Activated effector memory CD4-positive, alpha-beta T cell treated with anti-CD3 and anti-CD28 coated beads, Interleukin-2, amount 50 U/mL, for 16 hours (primary cell): ENCODE results near the gene BAZ2A.
"Not testable (repeated sequence)": the region's sequence is repeated elsewhere in the genome, so short reads cannot be mapped to it uniquely, and the experiment has no call there.

Experiments used
- DNase-seq: peaks from one replicate; pipeline ENCODE4 v3.0.0-alpha.2; 2020

The BAZ2A gene

GRCh38 chr12:56630180-56630632 lies at the start of gene BAZ2A:
BAZ2A (minus strand) TSS chr12:56630326; CDS start chr12:56617530, 12,796 bp downstream.
- DNase-seq = peak; percentile 95

GRCh38 chr12:56678852-56679251 lies 48.7 kb upstream of the BAZ2A start:
- no peak for DNase-seq

- no peak for DNase-seq
Observed at GRCh38 chr12:56677680-56678079, 47.6 kb upstream of the BAZ2A start.

DNA sequence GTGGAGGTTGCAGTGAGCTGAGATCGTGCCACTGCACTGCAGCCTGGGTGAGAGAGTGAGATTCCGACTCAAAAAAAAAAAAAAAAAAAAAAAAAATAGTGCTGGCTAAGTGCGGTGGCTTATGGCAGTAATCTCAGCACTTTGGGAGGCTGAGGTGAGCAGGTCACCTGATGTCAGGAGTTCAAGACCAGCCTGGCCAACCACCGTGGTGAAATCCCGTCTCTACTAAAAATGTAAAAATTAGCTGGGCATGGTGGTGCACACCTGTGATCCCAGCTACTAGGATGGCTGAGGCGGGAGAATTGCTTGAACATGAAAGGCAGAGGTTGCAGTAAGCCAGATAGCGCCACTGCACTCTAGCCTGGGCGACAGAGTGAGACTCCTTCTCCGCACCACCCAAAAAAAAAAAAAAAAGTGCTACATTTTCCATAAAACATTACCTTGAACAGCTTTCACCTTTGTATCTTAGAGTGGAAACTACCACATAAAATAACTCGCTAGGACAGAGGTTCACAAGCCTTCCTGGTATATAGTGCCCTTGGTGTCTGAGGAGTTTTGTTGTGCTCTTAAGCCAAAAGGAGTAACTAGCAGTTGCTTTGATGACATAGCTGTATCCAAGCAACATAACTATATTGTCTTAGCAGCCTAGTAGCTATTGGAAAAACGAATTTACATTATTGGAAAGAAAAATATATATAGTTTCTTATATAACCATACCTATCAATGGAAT lies 46.9 kb upstream of the BAZ2A start:
- peak; percentile 37 for DNase-seq

DNA sequence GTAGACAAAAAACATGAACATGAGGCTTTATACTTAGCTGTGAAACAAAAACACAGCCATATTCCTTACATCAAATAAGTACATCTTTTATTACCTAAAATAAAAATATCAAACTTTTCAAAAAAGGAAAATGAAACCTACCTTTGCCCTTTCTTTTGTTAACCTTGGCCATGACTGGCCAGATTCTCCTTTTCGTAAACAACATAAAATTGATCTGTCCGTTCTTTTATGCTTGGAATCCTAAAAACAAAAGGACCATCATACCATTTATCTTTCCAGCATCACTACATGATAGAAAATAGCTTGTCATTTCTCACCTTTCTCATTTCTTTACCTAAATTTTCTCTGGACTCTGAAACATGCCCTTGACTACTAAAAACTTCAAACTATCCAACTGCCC lies 41.5 kb upstream of the BAZ2A start:
- no peak for DNase-seq

- peak; percentile 4 for DNase-seq
Observed at GRCh38 chr12:56670836-56671235, 40.7 kb upstream of the BAZ2A start.

- DNase-seq = no peak
Observed at GRCh38 chr12:56668197-56668457, 38.0 kb upstream of the BAZ2A start.

DNA sequence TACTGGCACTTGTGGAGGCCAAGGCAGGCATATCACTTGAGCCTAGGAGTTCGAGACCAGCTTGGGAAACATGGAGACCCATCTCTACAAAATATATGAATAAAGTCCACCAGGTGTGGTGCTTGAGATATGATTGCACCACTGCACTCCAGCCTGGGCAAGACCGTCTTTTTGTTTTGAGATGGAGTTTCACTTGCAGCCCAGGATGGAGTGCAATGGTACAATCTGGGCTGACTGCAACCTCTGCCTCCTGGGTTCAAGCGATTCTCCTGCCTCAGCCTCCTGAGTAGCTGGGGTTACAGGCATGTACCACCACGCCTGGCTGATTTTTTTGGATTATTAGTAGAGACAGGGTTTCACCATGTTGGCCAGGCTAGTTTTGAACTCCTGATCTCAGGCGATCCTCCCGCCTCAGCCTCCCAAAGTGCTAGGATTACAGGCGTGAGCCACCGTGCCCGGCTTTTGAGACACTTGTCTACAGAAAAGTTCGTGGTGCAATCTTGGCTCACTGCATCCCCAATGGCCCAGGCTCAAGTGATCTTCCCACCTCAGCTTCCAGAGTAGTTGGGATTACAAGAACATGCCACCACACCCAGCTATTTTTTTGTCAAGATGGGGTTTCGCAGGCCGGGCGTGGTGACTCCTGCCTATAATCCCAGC lies 32.0 kb upstream of the BAZ2A start:
- no peak for DNase-seq

GRCh38 chr12:56661560-56661959 lies 31.4 kb upstream of the BAZ2A start:
- DNase-seq = no peak

DNA sequence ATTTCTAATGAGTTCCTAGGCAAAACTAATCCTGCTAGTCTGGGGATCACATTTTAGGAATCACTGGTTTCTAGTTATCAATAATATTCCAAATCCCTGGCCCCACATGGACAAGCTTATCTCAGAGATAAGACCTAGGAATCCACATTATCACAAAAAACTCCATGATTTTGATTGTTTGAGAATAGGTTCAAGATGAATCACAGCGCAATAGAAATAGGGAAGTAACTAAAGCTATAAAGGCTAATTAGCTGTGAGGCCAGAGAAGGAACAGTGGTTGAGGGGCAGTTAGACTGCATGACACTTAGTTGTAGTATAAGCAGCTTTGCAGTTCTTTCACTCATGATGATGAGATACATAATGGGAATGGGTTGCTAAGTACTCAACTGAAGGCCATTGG lies 28.8 kb upstream of the BAZ2A start:
- no peak for DNase-seq

- DNase-seq = no peak
Observed at GRCh38 chr12:56657416-56658379, 27.6 kb upstream of the BAZ2A start.

- DNase-seq = not testable (repeated sequence)
Observed at GRCh38 chr12:56653781-56654180, 23.7 kb upstream of the BAZ2A start.

- DNase-seq = not testable (repeated sequence)
Observed at GRCh38 chr12:56648023-56648422, 17.9 kb upstream of the BAZ2A start.

- peak; percentile 96 for DNase-seq
Observed at GRCh38 chr12:56645717-56646446, 15.8 kb upstream of the BAZ2A start, which contains the start of gene ATP5F1B. ATP5F1B (minus strand) TSS chr12:56645984; CDS start chr12:56645963, 21 bp downstream.

GRCh38 chr12:56645201-56645716 lies 15.1 kb upstream of the BAZ2A start:
- no peak for DNase-seq

GRCh38 chr12:56644654-56645053 lies 14.5 kb upstream of the BAZ2A start:
- DNase-seq = no peak

DNA sequence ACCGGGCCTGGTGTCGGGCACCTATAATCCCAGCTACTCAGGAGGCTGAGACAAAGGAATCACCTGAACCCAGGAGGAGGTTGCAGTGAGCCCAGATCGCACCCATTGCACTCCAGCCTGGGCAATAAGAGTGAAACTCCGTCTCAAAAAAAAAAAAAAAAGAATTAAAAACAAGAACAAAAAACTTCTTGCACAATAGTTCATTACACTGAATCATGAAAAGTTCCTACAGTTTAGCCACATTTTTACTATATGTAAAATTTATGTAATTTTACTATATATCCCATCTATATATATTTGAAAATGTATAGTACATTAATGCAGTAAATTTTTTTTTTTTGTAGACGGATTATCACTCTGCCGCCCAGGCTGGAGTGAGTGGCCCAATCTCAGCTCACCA lies 11.1 kb upstream of the BAZ2A start:
- DNase-seq = no peak

GRCh38 chr12:56637621-56638020 lies 7.5 kb upstream of the BAZ2A start:
- no peak for DNase-seq

DNA sequence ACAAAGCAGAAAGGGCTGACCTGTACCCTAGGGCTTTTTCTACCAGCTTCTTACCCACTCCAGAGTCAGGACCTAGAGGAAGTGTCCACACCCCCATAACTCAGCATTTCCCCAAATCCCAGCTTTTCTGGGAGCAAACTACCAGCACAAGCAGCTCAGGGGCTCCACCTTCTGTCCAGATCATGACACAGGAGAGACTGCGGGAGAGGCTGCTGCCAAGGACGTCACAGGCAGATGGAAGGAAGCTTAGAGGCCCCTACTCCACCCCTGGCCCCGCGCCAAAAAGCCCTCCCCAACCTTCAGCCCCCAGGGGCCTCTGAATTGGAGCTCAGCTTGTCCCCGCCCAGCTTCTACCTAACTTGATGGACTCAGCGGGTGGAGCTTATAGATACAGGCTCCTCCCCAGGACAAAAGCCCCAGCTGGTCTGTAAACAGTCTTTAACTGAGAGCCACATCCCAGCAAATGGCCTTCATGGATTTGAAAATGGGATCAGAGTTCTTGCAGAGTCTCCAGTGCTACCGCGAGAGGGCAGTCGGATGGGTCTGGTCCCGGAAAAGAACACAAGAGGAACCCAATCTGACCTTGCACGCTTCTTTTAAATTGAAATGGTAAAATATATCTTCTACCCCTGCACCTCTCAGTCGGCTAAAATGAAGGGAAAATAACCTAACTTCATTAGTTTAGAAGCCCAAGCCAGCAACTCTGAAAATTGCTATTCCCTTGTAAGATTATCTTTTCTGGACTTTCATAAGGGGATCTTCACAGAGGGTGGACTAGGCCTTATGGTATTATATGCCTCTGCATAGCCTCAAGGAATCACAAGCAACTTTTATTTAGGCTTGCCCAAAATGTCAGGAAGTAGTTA lies 6.8 kb upstream of the BAZ2A start:
- peak; percentile 96 for DNase-seq

DNA sequence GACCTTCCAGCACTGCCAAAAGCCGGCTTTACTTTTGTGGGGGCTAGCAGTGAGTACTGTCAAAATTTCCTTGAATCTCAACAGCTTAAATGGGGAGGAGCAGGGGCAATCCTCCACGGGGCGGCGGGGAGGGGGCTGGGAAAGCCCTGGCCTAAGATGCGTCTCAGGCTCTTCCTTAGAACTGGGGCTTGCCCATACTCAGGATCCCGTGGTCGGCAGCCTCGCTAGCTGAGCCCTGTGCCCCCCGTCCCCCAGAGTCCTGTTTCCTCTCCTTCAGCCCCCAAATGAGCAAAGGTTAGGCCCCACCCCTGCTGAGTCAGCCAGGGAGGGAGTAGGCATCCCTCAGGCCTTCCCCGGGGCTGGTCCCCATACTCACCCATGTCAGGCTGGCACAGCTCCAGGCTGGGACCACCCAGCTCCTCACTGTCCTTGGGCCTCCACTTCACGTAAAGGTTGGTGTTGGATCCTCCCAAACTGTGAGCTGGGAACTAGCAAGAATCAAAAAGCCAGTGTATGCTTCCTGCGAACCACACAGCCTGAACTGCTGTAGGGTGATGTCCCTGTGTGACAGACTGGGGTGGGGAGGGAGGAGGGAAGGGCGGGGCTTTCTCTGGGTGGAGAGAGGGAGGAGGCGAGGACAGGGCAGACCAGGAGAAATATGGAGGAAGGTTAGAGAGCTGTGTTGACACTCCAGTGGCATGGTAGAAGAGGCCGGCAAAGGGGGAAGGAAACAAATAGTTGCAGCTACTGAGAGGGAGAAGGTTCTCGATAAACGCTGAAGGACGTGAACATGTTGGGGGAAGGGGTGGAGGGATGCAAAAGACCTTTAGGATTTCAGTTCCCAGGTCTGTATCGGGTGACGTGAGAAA lies 5.9 kb upstream of the BAZ2A start:
- DNase-seq = peak; percentile 92
